SU-DHL-6 (cell line): Measurements from ENCODE around the gene CCDC88A.

ENCODE experiments used
- CTCF ChIP-seq: fragments of 200-600 bp; sonication (generic); IDR thresholded peaks from one replicate; pipeline ENCODE4 v1.5.1; 2017; ENCODE audit warnings: antibody characterized with exemption, mild to moderate bottlenecking, low read length, moderate library complexity; ENCODE audit not compliant: insufficient read depth, poor library complexity, severe bottlenecking
- EZH2phosphoT487 ChIP-seq: fragments of 200-600 bp; sonication (generic), shearing (Covaris generic); conservative IDR thresholded peaks from 2 replicates; pipeline ENCODE4 v1.6.1; 2018; ENCODE audit warnings: mild to moderate bottlenecking, antibody characterized with exemption, low read length, moderate library complexity, mixed read lengths

- TF ChIP-seq CTCF (no peak), EZH2phosphoT487 (no peak)
These were observed 84.9 kb downstream of the CCDC88A start for GRCh38 chr2:55334728-55335127.
